ENCODE data around the gene KRTAP12-2.
"Not testable (repeated sequence)": the region's sequence is repeated elsewhere in the genome, so short reads cannot be mapped to it uniquely, and the experiment has no call there.

- not testable (repeated sequence) for TF ChIP-seq EZH2 (IDR thresholded peaks at IDR 0.05; ENCODE audit: low read length, missing control alignments); CTCF (conservative IDR thresholded peaks at IDR 0.05 in 1 of 2, IDR thresholded peaks at IDR 0.05 in 1 of 2; ENCODE audit: low read depth in 1 of 2, low read length in 2 of 2)
Measured at GRCh38 chr21:44627831-44628233, 38.9 kb downstream of the KRTAP12-2 start.

All from fibroblast of lung (primary cell).